Fibroblast of lung (primary cell): Measurements from ENCODE around the gene ING5.

Experiments used
- EZH2 ChIP-seq: IDR thresholded peaks from 2 replicates; pipeline ENCODE4 v1.5.1; 2012; ENCODE audit warnings: low read length, control low read depth, mild to moderate bottlenecking; ENCODE audit errors: missing control alignments
- TF ChIP-seq, protein P1 (sequence below), 2 donors: IDR thresholded peaks in 1 of 2; conservative IDR thresholded peaks in 1 of 2; 1 replicate in 1 of 2; 2 replicates in 1 of 2; pipeline ENCODE4 v1.5.1; 2011 to 2012; ENCODE audit warnings: low read length in 2 of 2, control low read depth in 1 of 2, inconsistent platforms in 1 of 2, low read depth in 1 of 2, mild to moderate bottlenecking in 1 of 2

DNA sequence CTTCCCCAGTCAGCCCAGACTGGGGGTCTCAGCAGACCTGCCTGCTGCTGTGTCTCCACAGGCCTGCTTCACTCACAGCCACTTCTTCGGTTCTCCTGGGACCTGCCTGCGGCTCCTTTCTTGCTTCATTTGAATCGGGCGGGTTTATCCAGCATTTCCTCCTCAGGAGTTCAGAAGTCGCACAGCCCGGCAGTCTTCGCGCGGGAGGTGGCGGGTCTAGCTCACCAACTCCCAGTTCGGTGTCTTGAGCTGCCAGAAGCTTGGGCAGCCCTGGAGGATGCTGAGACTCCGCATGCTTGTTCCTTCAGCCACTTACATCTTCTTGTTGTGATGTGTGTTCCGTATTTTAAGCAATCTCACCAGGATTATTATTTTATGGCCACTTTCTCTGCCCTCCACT, 43.4 kb downstream of the ING5 start:
- TF ChIP-seq, protein P1, sequence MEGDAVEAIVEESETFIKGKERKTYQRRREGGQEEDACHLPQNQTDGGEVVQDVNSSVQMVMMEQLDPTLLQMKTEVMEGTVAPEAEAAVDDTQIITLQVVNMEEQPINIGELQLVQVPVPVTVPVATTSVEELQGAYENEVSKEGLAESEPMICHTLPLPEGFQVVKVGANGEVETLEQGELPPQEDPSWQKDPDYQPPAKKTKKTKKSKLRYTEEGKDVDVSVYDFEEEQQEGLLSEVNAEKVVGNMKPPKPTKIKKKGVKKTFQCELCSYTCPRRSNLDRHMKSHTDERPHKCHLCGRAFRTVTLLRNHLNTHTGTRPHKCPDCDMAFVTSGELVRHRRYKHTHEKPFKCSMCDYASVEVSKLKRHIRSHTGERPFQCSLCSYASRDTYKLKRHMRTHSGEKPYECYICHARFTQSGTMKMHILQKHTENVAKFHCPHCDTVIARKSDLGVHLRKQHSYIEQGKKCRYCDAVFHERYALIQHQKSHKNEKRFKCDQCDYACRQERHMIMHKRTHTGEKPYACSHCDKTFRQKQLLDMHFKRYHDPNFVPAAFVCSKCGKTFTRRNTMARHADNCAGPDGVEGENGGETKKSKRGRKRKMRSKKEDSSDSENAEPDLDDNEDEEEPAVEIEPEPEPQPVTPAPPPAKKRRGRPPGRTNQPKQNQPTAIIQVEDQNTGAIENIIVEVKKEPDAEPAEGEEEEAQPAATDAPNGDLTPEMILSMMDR (conservative IDR thresholded peaks at IDR 0.05 in 1 of 2, IDR thresholded peaks at IDR 0.05 in 1 of 2; ENCODE audit: low read depth in 1 of 2, low read length in 2 of 2): no peak
- no peak for TF ChIP-seq EZH2
